HG03378 (cell line): Measurements from ENCODE around the gene SDCCAG8.
"Not testable (repeated sequence)": the region's sequence is repeated elsewhere in the genome, so short reads cannot be mapped to it uniquely, and the experiment has no call there.

Experiments used
- ATAC-seq: cut with Tn5 transposase; IDR thresholded peaks from one replicate; pipeline ENCODE4 v1.9.1; 2021; ENCODE audit warnings: mild to moderate bottlenecking, moderate library complexity; ENCODE audit not compliant: unreplicated experiment

The SDCCAG8 gene

DNA sequence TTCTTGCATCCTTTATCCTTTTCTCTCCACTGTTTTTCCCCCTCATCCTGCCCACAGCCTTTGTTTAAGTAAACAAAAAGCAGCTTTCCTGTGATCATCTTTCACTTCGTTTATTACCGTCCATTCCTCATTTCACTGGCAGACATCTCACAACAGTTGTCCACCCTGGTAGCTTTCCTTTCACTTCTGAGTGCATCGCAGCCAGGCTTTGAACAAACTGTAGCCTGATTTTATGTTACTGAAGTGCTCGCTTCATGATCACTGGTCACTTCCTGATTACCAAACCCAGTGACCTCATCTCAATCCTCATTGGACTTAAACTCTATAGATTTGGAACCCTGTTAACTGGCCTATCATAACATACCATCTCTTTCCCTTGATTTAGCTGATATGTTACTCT, 67.7 kb downstream of the SDCCAG8 start:
- ATAC-seq, result no peak

DNA sequence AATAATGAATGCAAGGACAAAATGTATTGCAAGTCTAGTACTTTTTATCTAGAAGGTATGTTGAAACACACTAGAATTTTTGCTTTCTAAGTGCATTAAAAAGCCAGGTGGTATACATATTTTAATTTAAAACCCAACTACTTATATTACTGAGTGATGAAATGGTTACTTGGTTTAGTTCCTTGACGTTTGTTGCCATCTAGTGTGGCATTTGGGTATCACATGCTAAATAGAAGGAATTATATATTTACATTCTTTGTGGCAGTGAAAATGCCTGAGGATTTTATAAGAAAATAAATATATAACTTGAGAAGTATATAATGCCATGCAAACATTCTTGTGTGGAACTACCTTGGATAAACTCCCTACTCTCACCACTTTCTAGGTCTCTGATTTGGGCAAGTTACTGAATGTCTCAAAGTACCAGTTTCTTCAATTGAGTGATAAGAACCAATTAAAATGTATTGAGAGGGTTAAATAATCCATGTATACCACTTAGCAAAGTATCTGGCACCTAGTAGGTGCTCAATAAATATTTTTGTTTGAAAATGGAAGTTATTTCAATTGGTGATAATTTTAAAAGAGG, 69.6 kb downstream of the SDCCAG8 start:
- ATAC-seq, result peak; percentile 62

DNA sequence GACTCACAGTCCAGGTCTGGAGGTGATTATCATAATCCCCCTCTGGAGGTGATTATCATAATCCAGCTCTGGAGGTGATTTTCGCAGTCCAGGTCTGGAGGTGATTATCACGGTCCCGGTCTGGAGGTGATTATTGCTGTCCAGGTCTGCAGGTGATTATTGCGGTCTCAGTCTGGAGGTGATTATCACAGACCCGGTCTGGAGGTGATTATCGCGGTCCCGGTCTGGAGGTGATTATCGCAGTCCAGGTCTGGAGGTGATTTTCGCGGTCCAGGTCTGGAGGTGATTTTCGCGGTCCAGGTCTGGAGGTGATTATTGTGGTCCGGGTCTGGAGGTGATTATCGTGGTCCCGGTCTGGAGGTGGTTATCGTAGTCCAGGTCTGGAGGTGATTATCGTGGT, 76.6 kb downstream of the SDCCAG8 start:
- no peak for ATAC-seq

DNA sequence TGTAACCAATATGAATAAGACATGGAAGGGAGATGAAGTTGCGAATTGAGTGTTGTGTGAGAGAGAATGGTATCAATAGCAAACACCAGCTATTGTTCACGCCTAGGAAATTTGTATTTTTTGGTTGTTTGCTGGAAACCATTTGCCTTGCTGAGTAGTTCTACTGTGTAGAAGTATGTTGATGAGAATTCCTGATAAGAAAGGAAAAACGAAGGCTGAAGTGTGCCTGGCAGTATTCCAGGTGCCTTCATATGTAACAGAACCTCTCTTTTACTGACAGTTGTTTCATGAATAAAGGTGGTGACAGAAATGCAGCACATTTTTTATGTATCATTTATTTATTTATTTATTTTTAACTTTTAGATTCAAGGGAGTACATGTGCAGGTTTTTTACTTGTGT, 79.5 kb downstream of the SDCCAG8 start:
- no peak for ATAC-seq

DNA sequence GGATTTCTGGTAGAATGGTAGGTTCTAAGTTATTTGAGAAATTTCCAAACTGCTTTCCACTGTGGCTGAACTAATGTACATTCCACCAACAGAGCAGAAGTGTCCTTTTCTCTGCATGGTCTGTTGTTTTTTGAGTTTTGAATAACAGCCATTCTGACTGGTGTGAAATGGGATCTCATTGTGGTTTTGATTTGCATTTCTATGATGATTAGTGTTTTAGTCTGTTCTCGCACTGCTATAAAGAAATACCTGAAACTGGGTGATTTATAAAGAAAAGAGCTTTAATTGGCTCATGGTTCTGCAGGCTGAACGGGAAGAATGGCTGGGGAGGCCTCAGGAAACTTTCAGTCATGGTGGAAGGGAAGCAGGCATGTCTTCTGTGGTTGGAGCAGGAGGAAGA, 80.3 kb downstream of the SDCCAG8 start:
- no peak for ATAC-seq

DNA sequence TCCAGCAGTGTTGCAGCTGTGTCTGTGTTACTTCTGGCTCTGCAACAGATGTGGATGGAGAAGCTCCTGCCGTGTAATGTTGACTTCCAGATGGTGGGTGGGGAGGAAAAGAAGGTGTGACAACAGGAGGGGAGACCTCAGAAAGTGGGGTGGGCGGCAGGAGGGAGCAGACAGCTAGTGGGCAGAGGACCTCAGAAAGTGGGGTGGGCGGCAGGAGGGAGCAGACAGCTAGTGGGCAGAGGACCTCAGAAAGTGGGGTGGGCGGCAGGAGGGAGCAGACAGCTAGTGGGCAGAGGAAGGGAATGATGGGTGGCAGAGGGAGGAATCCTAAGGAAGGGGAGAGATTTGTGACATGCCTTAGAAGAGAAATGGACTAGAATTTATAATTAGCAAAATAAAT, 83.0 kb downstream of the SDCCAG8 start:
- not testable (repeated sequence) for ATAC-seq

DNA sequence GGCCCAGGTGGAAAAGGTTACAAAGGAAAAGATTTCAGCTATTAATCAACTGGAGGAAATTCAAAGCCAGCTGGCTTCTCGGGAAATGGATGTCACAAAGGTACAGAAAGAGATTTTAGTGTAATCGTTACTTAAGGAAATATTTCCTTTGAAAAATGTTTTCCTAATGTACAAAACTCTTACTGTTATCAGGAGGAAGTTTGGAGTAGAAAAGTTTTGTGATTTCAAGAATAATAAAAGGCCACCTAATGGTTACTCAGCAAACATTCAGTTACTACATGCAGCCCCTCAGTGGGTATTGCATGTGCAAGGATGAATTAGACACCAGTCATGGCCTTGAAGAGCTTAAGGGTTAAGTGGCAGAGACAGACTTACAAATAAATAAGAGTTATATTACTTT, 85.2 kb downstream of the SDCCAG8 start:
- no peak for ATAC-seq

DNA sequence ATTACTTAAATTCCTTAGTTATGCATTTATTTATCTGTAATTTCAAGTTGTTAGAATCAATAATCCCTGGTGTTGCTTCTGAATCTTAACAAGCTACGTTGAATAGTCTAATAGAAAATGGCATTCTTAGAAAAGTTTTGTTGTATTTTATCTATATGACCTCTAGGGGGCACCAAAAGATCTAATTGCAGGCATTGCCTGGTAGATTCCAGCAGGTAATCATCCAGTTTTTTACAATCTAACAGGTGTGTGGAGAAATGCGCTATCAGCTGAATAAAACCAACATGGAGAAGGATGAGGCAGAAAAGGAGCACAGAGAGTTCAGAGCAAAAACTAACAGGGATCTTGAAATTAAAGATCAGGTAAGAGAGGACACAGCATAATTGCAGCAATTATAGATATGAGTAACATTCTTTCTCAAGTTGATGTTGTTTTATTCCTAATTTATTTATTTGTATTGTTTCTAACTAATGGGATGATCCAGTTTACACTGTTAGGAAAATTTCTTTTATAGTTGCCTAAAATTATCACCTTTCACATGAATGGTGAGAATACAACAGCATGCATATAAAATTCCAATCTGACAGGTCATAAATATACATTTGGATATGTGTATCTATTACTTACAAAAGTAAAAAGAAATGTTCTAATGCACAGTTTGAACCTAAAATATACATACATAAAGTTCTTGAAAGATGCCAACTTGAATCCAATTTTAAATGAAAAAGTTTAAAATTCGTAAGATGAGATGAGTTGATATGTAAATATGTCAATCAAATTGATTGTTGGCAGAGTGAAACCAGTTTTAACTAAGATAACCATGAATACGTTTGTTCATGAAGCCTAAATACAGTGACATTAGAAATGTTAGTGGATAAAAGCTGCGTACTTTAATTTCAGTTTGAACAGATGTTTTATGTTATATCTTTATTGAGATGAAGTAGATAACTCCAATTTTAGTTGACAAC, 88.4 kb downstream of the SDCCAG8 start:
- ATAC-seq, result peak; percentile 54

DNA sequence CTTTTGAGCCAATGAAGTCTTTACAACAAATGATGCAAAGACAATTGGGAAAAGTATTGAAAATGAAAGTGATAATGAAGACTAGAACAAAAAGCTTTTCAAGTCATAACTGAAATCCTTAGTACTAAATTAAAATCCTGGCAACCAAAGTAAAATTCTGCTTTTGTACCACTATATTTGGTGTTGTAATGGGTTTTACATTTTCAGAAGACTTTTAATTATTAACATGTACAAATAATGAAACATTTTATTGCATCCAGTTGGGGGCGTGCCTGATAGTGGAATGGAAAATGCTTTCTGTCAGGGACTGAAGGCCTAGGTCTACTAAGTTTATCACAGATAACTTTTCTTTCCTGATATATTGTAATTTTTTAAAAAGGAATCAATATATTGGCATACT, 89.4 kb downstream of the SDCCAG8 start:
- ATAC-seq, result no peak

DNA sequence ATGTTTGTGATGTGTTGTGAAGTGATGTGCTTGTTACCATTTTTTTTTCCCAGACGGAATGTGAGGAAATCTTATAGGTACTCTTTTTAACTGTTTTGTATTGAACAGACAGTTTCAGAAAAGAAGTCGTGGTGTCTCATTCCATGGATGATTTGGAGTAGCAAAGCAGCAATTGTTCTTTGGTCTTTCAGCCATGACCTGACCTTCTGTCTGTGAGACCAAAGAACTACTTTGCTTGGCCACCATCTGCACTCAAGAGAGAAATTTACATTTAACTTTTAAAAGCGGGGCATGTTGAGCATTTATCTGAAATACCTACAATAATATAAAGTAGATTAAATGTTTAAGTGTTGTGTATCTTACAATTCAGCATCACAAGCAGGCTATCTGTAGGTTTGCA, 90.2 kb downstream of the SDCCAG8 start:
- ATAC-seq, result no peak

DNA sequence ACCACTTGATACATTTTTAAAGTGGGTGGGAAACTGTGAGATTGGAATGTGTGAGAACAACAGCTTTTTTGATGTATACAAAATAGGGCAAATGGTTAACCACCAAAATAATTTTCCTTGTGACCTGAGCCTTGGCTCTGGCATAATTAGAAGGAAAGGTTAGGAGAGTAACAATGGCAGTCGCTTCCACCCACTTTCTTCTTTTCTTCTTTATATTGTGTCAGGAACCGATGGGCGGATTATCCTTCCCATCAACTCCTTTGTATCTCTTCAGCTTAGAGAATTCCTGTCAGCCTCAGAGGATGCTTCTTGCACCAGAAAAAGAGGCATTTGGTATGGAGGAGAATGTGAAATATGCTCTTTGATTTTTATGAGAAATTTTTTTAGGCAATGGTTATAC, 90.6 kb downstream of the SDCCAG8 start:
- no peak for ATAC-seq

DNA sequence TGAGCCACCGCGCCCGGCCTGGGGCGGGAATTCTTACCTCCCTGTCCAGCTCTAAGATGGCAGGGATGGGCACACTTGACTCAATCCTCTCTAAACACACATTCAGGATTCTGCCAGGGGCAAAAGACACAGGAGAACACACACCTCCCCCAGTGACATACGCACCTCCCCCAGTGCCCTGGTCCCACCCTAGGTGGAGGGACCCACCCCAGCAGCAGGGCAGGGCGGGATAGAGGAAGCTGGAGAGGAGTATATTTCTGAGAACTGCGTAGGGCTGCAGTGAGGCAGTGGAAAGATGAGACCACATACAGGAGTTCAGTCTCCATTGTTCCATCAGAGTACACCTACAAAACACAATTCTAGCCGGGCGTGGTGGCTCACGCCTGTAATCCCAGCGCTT, 92.5 kb downstream of the SDCCAG8 start:
- no peak for ATAC-seq

DNA sequence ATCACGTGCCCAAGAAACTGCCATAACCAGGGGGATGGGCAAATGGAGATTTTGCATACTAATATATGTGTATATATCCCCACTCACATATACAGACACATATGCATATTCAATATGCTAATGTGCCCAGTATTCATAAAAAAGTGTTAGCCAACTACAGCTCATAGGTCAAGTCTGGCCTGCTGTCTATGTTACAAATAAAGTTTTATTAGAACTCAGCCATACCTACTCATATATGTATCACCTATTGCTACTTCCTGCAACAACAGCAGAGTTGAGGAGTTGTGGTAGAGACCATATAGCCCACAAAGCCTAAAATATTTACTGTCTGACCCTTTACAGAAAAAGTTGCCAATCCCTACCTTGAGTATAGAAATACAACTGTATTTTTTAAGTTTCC, 93.3 kb downstream of the SDCCAG8 start:
- no peak for ATAC-seq

DNA sequence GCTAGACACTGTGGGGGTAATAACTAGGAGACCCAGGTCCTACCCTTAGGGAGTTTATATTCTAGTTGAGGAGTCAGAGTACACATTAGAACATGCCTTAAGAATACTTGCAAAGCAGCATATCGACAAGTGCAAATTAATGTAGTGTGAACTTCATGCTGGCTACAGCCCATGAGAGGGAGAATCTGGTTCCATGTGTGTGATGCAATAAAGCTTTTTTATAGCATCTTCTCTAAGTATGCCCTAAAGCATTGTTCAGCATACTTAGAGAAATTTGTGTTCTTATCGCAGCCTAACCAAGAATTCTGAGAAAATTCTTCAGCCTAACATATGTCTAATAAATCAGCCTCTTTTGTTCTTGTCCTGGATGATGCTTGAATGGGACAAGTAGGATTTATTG, 95.5 kb downstream of the SDCCAG8 start:
- no peak for ATAC-seq

DNA sequence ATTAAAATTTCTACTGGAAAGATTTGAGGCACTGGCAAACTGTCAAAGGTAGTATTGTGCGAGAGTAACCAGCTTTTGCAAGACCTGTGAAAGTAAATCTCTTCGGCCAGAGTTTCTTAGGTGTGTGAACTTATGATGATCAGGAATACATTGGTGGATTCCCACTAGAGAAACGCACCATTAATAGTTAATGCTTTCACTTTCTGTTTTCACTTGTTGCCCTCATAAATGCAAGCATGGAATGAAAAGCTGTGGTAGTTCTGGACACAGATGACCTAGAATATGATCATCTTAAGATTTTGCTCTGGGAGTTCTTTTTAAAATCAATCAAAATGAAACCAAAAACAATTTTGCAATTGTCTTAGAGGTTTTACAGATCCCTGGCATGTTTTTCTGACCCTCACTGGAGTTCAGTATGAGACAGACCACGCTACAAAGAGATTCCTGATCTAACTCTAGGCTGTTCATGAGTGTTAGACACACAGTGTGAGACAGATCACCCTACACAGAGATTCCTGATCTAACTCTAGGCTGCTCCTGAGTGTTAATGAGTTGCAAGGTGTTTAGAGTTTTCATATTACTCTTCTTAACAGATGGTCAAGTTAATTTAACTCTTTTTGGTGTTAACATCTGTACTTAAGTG, 98.8 kb downstream of the SDCCAG8 start:
- ATAC-seq, result peak; percentile 83

DNA sequence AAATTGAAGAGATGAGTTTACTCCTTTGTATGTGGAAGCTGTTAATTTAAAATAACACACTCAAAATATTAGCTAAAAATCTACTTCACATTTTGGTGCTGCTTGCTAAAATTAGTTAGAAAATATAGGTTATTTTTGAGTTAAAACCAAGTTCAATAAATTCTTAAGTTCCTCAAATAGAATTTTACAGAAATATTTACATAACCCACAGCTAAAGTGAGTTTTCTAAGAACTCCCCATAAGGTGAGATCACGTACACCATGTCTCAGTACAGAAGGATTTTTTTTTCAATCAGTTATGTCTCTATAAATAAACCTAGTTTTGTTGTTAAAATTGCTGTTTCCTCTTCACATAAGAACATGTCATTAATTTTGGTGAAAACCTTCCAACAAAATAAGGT, 108.0 kb downstream of the SDCCAG8 start:
- ATAC-seq, result no peak

DNA sequence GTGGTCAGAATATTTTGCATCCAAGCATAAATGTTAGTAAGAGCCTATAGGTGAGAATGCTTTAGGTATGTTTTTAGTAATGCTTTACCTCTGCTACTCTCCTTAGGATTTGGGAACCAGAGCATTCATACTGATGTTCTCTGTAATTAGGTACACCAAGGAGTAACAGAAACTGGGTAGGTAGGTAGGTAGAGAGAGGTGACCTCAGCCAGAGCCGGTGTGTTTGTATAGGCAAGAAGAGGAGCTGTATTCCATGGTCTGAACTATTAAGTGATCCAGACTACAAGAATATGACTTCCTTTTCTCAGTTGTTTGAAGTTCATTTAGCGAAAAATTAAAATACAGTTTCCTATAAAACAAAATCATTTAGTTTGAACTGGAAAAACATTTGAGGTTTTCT, 108.5 kb downstream of the SDCCAG8 start:
- ATAC-seq, result no peak

DNA sequence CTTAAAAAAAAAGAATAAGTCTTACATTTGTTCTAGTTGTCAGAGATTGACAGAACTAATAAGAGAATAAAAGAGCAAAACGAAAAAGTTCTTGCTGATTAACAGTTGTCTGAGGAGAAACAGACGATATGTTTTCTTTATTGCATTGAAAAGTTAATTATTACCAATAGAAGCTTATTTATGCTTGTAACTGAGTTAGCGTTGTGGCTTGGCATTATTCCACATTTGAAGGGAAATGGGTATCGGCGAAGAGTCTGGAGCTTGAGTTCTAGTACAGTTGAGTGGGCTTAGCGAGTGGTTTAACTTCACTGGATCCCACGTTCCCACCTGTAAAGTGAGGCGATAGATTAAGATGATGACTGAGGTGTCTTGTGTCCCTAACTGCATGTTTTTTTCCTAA, 109.0 kb downstream of the SDCCAG8 start:
- no peak for ATAC-seq

DNA sequence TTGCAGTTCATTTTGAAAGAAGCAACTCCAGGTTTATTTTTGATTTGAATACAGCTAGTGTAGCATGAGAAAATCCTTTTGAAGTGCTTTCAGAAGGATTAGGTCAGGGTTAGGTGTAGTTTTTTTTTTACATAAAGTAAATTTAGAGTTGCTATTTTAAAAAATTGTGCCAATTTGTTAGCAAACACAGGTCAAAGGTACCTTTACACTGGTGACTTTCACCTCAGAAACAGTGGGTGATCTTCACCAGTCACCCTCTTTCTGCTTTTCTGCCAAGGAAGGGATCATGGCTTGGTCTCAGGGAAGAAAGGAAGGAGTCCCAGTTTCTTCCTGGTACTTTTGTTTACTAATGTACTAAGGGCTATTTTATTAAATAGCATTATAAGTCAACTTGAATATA, 111.5 kb downstream of the SDCCAG8 start:
- no peak for ATAC-seq

DNA sequence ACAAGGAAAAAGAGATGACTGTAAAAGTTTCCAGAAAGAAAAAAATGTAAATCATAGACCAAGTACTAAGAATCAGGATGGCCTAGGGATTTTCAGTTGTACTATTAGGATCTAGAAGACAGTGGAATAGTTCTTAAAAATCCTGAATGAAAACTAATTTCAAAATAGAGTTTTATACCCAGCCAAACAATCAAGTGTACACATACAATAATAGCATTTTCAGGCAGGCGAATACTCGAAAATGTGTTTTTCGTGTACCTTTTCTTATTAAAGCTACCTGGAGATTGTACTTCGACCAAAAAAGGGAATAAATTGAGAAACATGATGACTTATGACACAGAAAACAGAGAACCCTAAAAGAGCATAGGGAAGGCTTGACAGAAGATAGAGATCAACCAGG, 118.6 kb downstream of the SDCCAG8 start:
- no peak for ATAC-seq

DNA sequence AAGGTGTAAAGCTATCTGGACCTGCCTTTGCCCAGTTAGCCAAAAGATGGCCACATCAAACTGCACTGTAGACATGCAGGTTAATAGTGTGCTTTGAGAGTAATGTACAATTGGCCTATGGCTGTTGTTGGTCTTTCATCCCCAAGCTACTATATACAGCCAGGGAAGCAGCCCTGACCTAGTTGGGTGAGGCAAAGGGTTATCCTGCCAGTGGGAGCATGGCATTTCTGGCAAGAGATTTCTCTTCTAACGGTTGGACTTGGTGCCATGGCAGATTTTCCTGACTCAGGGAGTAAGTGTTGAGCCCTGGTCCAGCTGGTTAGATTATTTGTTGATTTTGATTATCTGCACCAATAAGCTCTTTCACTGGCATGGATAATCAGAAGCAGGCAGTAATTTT, 119.8 kb downstream of the SDCCAG8 start:
- no peak for ATAC-seq

DNA sequence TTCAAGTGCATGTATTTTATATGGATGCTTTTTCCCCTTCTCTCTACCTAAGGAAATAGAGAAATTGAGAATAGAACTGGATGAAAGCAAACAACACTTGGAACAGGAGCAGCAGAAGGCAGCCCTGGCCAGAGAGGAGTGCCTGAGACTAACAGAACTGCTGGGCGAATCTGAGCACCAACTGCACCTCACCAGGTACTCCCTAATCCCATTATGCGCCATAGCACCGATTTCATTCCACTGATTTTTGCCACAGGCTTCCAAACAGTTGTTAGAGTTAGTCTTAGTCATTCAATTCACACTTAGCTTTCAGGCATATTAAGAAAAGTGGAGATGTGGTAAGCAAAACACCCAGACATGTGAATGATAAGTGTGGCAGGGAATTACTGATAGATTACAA, 122.8 kb downstream of the SDCCAG8 start:
- ATAC-seq, result no peak
